Stimulated activated naive CD4-positive, alpha-beta T cell (primary cell): ENCODE measurements around the gene SLC6A8.
"Not testable (repeated sequence)": the region's sequence is repeated elsewhere in the genome, so short reads cannot be mapped to it uniquely, and the experiment has no call there.

Experiments used
- DNase-seq, 6 experiments: peaks; one replicate each; lab custom pipeline; 2025; lab: John Stamatoyannopoulos, UW

Gene SLC6A8

DNA sequence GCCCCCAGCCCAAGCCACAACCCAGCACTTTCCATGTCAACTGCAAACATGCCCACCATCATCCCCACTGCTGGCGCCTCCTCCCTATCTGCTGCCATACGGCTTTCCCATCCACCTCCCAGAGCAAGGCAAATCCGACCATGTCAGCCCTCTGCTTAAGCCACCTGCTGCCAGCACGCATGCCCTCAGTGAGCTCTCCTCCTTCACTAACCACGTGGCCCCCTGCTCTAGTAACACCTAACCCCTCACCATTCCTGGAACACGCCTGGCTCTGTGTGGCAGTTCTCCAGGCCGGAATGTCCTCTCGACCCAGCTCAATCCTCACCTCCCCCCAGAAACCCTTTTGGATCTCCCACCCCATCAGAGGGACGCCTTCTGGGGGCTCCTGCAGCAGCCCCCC is 19.1 kb downstream of the SLC6A8 start:
- DNase-seq, result no peak

- DNase-seq, result no peak
Measured at GRCh38 chrX:153707406-153707805, 19.7 kb downstream of the SLC6A8 start.

- peak in 4 of 6 experiments; percentile 20 to 27 (median 24) for DNase-seq
Measured at GRCh38 chrX:153708415-153708814, 20.7 kb downstream of the SLC6A8 start.

DNA sequence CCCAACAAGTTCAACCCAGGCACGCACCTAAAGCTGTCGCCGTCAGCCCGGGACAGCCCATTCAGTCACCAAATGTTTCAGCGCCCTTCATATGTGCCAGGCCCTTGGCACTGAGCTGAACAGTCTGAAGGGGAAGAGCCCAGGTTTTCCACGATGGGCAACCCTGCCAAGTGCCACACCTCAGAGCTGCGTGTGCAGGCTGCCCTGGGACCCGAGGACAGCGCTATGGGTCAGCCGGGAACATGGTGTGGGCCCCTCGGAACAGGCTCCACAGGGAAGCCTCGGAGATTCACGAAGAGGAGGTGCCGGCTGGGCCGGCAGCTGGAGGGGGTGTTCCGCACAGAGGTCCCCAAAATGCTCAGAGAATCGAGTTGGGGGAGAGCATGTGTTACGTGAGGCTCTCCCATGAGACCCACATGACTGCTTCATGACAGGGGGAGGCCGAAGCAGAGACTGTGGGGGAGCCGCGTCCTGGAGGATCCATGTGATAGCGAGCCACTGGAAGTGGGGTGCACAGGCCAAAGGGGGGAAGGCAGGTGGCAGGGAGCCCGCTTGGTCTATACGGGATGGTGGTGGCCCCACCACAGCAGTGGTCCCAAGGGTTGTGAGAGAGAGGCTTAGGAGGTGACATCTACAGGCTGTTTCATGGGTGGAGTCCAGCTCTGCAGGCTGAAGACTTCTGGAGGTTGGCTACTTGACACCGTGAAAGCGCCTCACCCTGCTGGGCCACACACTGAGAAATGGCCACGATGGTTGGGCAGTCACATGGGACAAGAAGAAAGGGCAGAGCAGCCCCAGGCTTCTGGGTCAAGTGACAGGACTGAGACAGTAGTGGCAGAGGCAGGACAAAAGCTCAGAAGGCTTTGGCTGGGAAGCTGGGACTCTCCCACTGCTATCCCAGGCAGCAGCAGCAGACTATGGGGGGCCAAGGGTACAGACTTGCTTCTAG is 22.3 kb downstream of the SLC6A8 start:
- no peak for DNase-seq

DNA sequence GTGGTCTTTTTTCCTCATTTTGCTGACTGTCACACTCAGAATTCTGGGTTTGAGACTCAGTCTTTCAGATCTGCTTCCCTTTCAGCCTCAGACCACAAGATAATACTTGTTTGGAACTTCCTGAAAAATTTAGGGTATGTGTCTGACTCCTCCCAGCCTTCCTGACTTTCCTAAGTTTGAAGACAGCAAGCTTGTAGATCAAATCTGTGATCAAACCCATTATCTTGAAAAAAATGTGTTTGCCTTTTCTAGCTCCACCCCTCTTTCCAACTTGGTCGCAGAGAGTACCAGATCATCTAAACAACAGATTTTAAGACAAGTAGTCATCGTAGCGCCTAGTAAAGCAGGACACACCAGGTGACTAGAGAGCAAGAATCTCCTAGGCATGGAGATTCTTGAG is 26.5 kb downstream of the SLC6A8 start:
- DNase-seq, result no peak

DNA sequence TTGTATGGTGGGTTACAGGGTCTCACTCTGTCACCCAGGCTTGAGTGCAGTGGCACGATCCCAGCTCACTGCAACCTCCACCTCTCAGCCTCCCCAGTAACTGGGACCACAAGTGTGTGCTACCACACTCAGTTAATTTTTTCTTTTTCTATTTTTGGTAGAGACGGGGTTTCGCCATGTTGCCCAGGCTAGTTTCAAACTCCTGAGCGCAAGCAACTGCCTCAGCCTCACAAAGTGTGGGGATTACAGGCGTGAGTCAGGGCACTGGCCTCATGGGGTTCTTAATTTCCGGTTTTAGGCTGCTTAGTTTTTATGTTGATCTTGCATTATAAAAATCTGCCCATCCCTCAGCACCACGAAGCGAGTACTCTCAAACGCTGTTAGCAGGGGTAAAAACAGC is 29.7 kb downstream of the SLC6A8 start:
- no peak for DNase-seq

GRCh38 chrX:153719238-153719637 is 31.5 kb downstream of the SLC6A8 start:
- DNase-seq, result no peak

- DNase-seq, result no peak
Measured at GRCh38 chrX:153719701-153720100, 32.0 kb downstream of the SLC6A8 start.

- DNase-seq, result no peak
Measured at GRCh38 chrX:153722704-153723350, 35.1 kb downstream of the SLC6A8 start.

DNA sequence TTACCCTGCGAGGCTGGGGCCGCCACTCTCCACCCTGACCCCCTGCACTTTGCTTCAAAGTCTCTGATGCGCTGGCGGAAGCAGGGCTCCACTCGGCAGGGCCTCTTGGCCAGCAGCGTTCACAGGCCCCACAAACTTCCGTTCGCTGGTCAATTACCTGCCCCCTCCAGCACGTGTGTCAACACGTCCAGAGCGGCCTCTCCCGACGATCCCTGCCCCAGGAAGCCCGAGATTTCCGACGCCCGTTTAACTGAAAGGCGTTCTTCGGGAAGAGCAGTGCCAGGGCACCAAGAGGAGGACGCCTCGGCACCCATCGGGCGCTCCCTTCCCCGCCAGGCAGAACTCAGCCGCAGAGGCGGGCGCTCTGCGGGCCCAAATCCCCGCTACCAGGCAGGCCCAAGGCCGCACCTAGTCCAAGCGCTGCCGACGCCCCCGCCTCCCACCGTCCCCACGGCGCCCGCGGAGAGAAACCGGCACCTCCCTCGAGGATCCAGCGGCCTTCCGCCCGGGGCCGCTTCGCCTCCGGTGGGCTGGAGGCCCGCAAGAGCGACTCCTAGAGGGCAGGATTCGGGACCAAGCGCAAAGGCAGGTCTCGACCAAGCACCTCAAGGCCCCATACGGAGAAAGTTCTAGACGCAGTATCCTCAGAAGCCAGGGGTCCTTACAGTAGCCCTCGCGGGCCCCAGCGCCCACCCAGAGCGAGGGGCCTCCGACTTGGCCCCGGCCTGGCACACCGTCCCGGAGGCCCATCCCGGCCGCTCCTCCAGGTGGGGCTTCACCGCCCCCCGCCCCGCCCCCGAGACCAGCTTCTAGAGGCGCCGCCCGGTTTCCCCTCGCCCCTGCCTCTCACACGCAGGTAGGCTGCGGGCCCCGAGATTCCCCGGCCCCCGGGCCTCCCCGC is 35.9 kb downstream of the SLC6A8 start:
- DNase-seq, result peak; percentile 33 to 89 (median 78)

GRCh38 chrX:153724252-153725038 is 36.7 kb downstream of the SLC6A8 start, which contains the start of the genes ABCD1 and BCAP31:
ABCD1 (plus strand) TSS chrX:153724856; CDS start chrX:153725267, 411 bp downstream.
BCAP31 (minus strand) TSS chrX:153724387; CDS start chrX:153723244, 1,143 bp downstream.
- peak; percentile 85 to 93 (median 88) for DNase-seq

DNA sequence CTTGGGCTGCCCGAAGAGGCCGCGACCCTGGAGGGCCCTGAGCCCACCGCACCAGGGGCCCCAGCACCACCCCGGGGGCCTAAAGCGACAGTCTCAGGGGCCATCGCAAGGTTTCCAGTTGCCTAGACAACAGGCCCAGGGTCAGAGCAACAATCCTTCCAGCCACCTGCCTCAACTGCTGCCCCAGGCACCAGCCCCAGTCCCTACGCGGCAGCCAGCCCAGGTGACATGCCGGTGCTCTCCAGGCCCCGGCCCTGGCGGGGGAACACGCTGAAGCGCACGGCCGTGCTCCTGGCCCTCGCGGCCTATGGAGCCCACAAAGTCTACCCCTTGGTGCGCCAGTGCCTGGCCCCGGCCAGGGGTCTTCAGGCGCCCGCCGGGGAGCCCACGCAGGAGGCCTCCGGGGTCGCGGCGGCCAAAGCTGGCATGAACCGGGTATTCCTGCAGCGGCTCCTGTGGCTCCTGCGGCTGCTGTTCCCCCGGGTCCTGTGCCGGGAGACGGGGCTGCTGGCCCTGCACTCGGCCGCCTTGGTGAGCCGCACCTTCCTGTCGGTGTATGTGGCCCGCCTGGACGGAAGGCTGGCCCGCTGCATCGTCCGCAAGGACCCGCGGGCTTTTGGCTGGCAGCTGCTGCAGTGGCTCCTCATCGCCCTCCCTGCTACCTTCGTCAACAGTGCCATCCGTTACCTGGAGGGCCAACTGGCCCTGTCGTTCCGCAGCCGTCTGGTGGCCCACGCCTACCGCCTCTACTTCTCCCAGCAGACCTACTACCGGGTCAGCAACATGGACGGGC is 37.5 kb downstream of the SLC6A8 start:
- peak in 1 of 6 experiments; percentile 42 for DNase-seq

DNA sequence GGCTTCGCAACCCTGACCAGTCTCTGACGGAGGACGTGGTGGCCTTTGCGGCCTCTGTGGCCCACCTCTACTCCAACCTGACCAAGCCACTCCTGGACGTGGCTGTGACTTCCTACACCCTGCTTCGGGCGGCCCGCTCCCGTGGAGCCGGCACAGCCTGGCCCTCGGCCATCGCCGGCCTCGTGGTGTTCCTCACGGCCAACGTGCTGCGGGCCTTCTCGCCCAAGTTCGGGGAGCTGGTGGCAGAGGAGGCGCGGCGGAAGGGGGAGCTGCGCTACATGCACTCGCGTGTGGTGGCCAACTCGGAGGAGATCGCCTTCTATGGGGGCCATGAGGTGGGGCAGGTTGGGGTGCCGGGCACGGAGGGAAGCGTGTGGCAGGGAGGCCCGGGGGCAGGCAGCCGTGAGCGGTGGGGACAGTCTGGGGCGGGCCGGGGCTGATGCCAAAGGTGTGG is 38.1 kb downstream of the SLC6A8 start:
- peak in 1 of 6 experiments; percentile 13 for DNase-seq

GRCh38 chrX:153726286-153727122 is 38.8 kb downstream of the SLC6A8 start:
- peak in 4 of 6 experiments; percentile 21 to 60 (median 38) for DNase-seq

DNA sequence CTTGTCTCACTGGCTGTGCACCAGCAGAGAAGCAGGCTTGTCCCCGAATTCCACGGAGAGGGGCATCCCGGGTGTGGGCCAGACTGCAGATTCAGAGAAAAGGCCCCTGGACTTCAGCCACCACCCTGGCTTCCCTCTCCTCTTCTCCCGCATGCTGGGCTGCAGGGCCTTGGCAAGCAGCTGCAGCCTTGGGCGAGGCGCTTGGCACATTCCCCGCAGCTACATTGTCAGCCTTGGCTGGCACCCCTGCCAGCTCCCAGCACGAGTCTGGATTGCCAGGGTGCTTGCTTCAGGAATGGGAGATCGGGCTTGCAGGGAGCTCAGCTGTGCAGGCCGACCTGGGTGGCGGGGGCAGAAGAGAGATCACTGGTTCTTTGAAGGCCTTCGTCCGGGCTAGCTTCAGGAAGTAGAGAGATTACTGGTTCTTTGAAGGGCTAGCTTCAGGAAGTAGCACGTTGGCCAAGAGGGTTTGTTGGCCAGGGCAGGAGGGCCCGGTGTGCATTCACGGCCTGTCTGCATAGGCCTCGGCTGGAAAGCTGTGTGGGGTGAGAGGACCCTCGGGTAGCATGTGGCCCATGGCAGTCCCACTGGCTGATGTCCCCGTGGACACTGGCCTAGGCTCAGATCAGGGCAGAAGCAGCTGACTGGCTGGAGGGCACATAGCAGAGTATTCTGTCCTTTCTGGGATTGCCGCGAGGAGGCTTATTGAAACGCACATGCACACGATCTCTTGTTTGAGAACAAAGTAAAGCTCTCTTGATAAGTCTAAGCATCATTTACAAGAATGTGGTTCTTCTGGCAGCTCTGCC is 39.6 kb downstream of the SLC6A8 start:
- DNase-seq, result no peak

DNA sequence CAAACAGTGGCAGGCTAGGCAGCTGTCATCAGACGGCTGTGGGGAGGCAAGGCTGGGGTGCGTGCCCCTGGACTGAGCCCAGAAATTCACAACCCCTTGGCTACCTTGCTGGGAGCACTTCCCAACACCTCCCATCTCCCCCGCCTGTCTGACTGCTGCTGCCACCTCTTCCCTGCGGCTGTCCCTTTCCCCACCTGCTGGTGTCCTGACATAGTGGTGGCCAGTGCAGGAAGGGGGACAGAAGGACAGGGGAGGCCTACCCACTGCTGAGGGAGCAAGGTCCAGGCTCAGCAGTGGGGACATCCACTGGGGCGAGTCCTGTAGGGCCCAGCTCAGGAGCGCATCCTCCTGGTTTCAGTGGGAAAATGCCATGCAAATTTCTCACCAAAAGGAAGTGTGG is 40.4 kb downstream of the SLC6A8 start:
- no peak for DNase-seq

GRCh38 chrX:153728951-153729631 is 41.4 kb downstream of the SLC6A8 start:
- no peak for DNase-seq

DNA sequence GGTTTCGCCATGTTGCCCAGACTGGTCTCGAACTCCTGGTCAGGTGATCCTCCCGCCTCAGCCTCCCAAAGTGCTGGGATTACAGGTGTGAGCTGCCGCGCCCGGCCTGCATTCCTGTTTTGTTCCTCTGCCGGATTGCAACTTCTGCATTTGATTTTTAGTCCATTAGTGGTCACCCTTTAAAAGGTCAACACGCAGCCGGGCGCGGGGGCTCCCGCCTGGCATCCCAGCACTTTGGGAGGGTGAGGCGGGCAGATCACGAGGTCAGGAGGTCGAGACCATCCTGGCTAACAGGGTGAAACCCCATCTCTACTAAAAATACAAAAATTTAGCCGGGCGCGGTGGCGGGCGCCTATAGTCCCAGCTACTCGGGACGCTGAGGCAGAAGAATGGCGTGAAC is 42.4 kb downstream of the SLC6A8 start:
- DNase-seq, result not testable (repeated sequence)
